ENCODE data around the gene PPIF.

DNA sequence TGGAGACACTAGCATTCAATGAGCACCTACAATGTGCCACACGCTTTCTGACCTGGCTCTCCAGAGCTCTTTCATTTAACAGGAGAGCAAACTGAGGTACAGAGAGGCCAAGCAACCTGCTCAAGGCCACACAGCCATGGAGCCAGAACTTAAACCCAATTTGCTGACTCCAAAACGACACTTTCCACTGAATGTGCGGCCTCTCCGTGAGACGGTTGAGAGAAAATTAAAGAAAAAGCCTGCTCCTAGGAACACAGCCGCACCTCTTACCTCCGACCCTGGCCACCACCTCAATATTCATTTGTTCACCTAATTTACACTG is 55.3 kb downstream of the PPIF start:
- TF ChIP-seq, protein P1, sequence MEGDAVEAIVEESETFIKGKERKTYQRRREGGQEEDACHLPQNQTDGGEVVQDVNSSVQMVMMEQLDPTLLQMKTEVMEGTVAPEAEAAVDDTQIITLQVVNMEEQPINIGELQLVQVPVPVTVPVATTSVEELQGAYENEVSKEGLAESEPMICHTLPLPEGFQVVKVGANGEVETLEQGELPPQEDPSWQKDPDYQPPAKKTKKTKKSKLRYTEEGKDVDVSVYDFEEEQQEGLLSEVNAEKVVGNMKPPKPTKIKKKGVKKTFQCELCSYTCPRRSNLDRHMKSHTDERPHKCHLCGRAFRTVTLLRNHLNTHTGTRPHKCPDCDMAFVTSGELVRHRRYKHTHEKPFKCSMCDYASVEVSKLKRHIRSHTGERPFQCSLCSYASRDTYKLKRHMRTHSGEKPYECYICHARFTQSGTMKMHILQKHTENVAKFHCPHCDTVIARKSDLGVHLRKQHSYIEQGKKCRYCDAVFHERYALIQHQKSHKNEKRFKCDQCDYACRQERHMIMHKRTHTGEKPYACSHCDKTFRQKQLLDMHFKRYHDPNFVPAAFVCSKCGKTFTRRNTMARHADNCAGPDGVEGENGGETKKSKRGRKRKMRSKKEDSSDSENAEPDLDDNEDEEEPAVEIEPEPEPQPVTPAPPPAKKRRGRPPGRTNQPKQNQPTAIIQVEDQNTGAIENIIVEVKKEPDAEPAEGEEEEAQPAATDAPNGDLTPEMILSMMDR (IDR thresholded peaks at IDR 0.05; ENCODE audit: low read depth, low read length): no peak
- no peak for TF ChIP-seq EZH2phosphoT487 (IDR thresholded peaks at IDR 0.05; ENCODE audit: low read depth)

All from OCI-LY3 (cell line).